Thyroid gland (tissue), 4 donors: ENCODE results near the gene SLC25A13. TPM values are rescaled to one million over a fixed set of nuclear protein-coding genes. Genes with fewer than 3 reads are reported as not detected.

Source experiments
- DNase-seq, 2 donors: peaks; one replicate each; pipeline ENCODE4 v3.0.0-alpha.2; 2019
- H3K27ac ChIP-seq, 3 donors: fragments of 200-600 bp; sonication (generic); 1 replicate in 2 of 3; 2 replicates in 1 of 3; pipeline ENCODE4 v1.5.1; 2016 to 2019; ENCODE audit warnings: mild to moderate bottlenecking in 1 of 3, moderate library complexity in 1 of 3
- H3K27me3 ChIP-seq: fragments of 200-600 bp; sonication (generic); one replicate; pipeline ENCODE4 v1.5.1; 2019
- H3K36me3 ChIP-seq, 2 donors: fragments of 200-600 bp; sonication (generic); one replicate each; pipeline ENCODE4 v1.5.1; 2016 to 2019
- H3K4me1 ChIP-seq, 2 donors: fragments of 200-600 bp; sonication (generic); one replicate each; pipeline ENCODE4 v1.5.1; 2017 to 2019
- H3K4me3 ChIP-seq, 3 donors: fragments of 200-600 bp; sonication (generic); replicated peaks in 1 of 3; 1 replicate in 2 of 3; 2 replicates in 1 of 3; pipeline ENCODE4 v1.5.1; 2016; ENCODE audit warnings: mild to moderate bottlenecking in 1 of 3
- H3K9me3 ChIP-seq: fragments of 200-600 bp; sonication (generic); one replicate; pipeline ENCODE4 v1.5.1; 2017
- POLR2A ChIP-seq, 2 donors: fragments of 450-650 bp; IDR thresholded peaks; one replicate each; pipeline ENCODE4 v1.6.1; 2017; ENCODE audit warnings: antibody characterized with exemption in 2 of 2, mild to moderate bottlenecking in 2 of 2, moderate library complexity in 1 of 2
- WGBS, 2 donors: methylation state at CpG; one replicate each; pipeline ENCODE4 v1.1.5; 2017; 5-methylcytosine and 5-hydroxymethylcytosine counted together
- intact Hi-C: fragments of 100-400 bp; cut with DNase I; formaldehyde crosslinking; loops from one replicate; pipeline ENCODE4 v1.15.1; 2023
- total RNA-seq, 4 donors: library from RNA; depleted of rRNA; stranded (reverse); fragments of >200 nt; gene quantifications; one replicate each; pipeline ENCODE4 v1.2.3, GENCODE V29; 2016
- TF ChIP-seq, protein P1 (sequence below), 6 experiments: fragments of 200-600 bp in 3 of 6; fragments of 450-650 bp in 3 of 6; sonication (generic) in 3 of 6; IDR thresholded peaks; one replicate each; pipeline ENCODE4 v1.5.1; 2016 to 2019; ENCODE audit warnings: antibody characterized with exemption in 6 of 6, mild to moderate bottlenecking in 2 of 6, inconsistent platforms in 1 of 6, moderate library complexity in 1 of 6

Gene SLC25A13
- total RNA-seq, 4 donors from 2014 or later, result 22.7 to 36.1 (median 30.2) TPM

DNA sequence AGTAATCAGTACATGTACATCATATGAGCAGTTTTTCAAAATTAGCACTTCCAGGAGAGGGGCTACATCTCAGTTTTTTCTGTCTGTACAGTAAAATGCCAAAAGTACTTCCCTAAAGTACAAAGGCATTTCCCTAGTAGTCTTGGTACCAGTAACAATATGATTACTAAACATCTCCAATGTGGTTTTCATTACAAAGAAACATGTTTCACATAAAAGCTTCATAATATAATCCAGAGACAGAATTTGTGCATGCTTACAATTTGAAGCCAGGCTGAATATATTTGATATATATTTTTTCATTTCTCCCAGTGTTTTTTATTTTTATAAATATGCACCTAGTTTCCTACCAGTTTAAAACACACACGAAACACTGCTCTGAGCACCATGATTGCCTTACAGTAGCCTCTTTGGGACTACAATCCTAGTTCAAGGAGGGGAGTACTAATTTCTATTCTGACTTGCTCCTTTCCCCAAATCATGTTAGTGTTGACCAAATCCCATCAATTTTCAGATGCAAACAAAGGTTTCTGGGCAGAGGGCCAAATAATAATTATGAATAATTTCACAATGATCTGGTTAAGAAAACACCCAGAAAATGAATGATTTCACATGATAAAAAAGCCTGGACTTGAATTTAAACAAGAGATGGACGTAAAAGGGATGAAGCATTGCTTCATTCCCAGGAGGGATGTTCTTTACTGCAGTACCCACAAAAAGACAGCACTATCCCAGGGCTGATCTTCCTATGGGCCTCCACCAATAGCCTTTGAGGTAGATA lies 201.3 kb downstream of the SLC25A13 start:
- DNase-seq, result no peak
- 84 to 89% methylated on average over 2 of the region's 2 CpGs for WGBS, 2 donors
- Histone ChIP-seq H3K27me3 (no peaks in the 10 kb centered on the region), H3K4me3 (no peak overlapping the region), H3K4me1 (no peaks in the 10 kb centered on the region), H3K9me3 (no peaks in the 10 kb centered on the region), H3K27ac (no peak overlapping the region), H3K36me3 (peaks cover 0 to 2% of the 10 kb centered on the region in 2 donors)
- intact Hi-C loops, result no loop called here
- no peak for TF ChIP-seq POLR2A (IDR thresholded peaks at IDR 0.05)
- TF ChIP-seq, protein P1, sequence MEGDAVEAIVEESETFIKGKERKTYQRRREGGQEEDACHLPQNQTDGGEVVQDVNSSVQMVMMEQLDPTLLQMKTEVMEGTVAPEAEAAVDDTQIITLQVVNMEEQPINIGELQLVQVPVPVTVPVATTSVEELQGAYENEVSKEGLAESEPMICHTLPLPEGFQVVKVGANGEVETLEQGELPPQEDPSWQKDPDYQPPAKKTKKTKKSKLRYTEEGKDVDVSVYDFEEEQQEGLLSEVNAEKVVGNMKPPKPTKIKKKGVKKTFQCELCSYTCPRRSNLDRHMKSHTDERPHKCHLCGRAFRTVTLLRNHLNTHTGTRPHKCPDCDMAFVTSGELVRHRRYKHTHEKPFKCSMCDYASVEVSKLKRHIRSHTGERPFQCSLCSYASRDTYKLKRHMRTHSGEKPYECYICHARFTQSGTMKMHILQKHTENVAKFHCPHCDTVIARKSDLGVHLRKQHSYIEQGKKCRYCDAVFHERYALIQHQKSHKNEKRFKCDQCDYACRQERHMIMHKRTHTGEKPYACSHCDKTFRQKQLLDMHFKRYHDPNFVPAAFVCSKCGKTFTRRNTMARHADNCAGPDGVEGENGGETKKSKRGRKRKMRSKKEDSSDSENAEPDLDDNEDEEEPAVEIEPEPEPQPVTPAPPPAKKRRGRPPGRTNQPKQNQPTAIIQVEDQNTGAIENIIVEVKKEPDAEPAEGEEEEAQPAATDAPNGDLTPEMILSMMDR (IDR thresholded peaks at IDR 0.05), result no peak

DNA sequence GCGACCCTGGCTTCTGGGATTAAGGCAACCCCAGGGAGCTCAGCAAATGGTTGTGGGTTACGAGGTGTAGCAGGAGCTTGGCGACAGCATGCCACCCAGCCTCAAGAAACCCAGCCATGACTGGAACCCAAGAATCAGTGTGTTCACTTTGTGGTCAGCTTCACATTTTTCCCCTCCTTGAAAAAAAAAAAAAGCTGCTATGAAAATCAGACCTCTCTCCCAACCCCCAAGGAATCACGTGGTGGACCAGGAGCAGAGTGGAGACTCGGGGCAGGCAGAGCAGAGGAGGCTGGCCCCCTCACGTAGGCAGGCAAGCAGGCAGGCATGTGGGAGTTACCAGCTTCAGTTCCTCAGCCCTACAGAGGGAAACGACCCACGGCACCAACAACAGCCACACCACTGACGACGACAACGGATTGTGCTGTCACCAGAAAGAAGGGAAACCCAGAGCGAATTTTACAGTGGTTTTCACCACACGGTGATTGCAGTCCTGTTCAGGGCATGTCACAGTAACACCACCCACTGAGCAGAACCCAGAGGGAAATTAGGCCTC lies 203.4 kb downstream of the SLC25A13 start:
- TF ChIP-seq, protein P1 (IDR thresholded peaks at IDR 0.05), result no peak
- no peak for TF ChIP-seq POLR2A (IDR thresholded peaks at IDR 0.05)
- Histone ChIP-seq H3K4me3 (no peak overlapping the region), H3K27ac (no peak overlapping the region), H3K27me3 (no peaks in the 10 kb centered on the region), H3K4me1 (no peaks in the 10 kb centered on the region), H3K36me3 (peaks cover 0 to 2% of the 10 kb centered on the region in 2 donors), H3K9me3 (no peaks in the 10 kb centered on the region)
- WGBS, 2 donors, result 70 to 82% methylated on average over 13 of the region's 13 CpGs
- intact Hi-C loops, result no loop called here
- DNase-seq, result no peak

DNA sequence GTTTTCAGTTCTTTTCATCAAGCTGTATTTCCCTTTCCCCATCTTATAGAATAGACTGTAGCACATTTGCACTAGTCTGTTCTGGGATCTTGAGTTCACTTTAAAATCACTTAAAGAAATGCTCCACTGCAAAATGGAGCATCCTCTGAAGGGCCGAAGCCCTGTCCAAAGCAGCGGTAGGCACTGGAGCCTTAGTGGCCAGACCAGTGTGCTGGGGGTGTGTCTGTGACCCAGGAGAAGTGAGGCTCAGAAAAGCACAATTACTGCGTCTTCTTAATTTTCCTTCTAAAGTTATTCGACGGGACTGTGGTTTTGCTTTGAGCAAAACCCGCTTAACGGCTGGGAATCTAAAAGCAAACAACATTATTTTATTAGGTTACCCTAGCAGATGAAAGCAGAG lies 205.7 kb downstream of the SLC25A13 start:
- Histone ChIP-seq H3K4me3 (no peak overlapping the region), H3K27me3 (no peaks in the 10 kb centered on the region), H3K27ac (no peak overlapping the region), H3K9me3 (no peaks in the 10 kb centered on the region), H3K36me3 (peaks cover 0 to 2% of the 10 kb centered on the region in 2 donors), H3K4me1 (no peaks in the 10 kb centered on the region)
- WGBS, 2 donors, result 33 to 46% methylated on average over 7 of the region's 7 CpGs
- DNase-seq, result peak; percentile 55
- intact Hi-C loops, result no loop called here
- TF ChIP-seq, protein P1 (IDR thresholded peaks at IDR 0.05), result no peak
- TF ChIP-seq POLR2A (IDR thresholded peaks at IDR 0.05), result no peak

DNA sequence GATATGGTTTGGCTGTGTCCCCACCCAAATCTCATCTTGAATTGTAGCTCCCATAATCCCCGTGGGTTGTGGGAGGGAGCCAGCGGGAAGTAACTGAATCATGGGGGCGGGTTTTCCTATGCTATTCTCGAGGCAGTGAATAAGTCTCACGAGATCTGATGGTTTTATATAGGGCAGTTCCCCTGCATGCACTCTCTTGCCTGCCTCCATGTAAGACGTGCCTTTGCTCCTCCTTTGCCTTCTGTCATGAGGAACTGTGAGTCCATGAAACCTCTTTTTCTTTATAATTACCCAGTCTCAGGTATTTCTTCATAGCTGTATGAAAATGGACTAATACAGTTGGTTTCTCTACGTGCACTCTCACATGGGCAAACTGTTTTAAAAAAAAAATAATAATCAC lies 207.7 kb downstream of the SLC25A13 start:
- no peak for DNase-seq
- intact Hi-C loops, result no loop called here
- no peak for TF ChIP-seq POLR2A (IDR thresholded peaks at IDR 0.05)
- TF ChIP-seq, protein P1 (IDR thresholded peaks at IDR 0.05), result no peak
- WGBS, 2 donors, result 90 to 93% methylated on average over 7 of the region's 7 CpGs
- Histone ChIP-seq H3K4me1 (no peaks in the 10 kb centered on the region), H3K27ac (no peak overlapping the region), H3K36me3 (no peaks in the 10 kb centered on the region), H3K4me3 (no peak overlapping the region), H3K9me3 (no peaks in the 10 kb centered on the region), H3K27me3 (no peaks in the 10 kb centered on the region)

DNA sequence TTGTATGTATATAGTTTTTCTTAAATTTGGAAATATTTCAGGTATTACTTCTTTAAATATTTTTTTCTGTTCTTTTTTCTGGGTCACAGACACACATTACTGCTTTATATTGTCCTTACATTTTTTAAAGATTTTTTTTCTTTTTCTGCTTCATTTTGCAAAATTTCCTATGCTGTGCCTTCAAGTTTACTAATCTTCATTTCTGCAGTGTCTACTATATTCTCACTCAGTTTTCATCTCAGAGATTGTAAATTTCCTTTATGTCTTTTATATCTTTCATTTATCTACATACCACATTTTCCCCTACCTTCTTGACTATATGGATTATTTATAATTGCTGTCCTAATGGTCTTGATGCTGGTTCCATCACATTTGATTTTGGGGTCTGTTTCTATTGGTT lies 210.5 kb downstream of the SLC25A13 start:
- Histone ChIP-seq H3K27ac (no peak overlapping the region), H3K4me1 (no peaks in the 10 kb centered on the region), H3K36me3 (no peaks in the 10 kb centered on the region), H3K9me3 (no peaks in the 10 kb centered on the region), H3K4me3 (no peak overlapping the region), H3K27me3 (no peaks in the 10 kb centered on the region)
- intact Hi-C loops, result no loop called here
- TF ChIP-seq POLR2A (IDR thresholded peaks at IDR 0.05), result no peak
- TF ChIP-seq, protein P1 (IDR thresholded peaks at IDR 0.05), result no peak
- no peak for DNase-seq
